IMR-90 (cell line): Measurements from ENCODE around the gene CFHR1. TPM values are rescaled to one million over a fixed set of nuclear protein-coding genes. Genes with fewer than 3 reads are reported as not detected.
A peak's percentile ranks its signal among the peaks of the same experiment; 100 is the strongest.
"Not testable (repeated sequence)": the region's sequence is repeated elsewhere in the genome, so short reads cannot be mapped to it uniquely, and the experiment has no call there.

Experiments used
- ATAC-seq: fragments of 200-7000 bp; cut with Tn5 transposase; 2 replicates; pipeline ENCODE4 v1.9.1; 2020; ENCODE audit warnings: low read depth, mild to moderate bottlenecking, moderate library complexity
- BruUV-seq: library from RNA; stranded (reverse); fragments of 400-500 nt; replicated peaks from 2 replicates; lab custom pipeline; 2021; lab: Mats Ljungman, UMichigan
- CTCF ChIA-PET: fragments of 300-600 bp; formaldehyde crosslinking; extraction: SDS; loops from one replicate; lab custom pipeline; 2021; ENCODE audit warnings: antibody characterized with exemption; lab: Yijun Ruan, JAX
- POLR2A ChIA-PET: fragments of 300-600 bp; sonication (Branson Sonifier 250); formaldehyde crosslinking; loops from one replicate; lab custom pipeline; 2022; ENCODE audit warnings: antibody characterized with exemption; ENCODE audit not compliant: unreplicated experiment; lab: Charles Lee
- DNase-seq: peaks from one replicate; pipeline ENCODE4 v3.0.0; 2013
- H2AFZ ChIP-seq: replicated peaks from 2 replicates; pipeline ENCODE3; 2013; ENCODE audit warnings: low read length, mild to moderate bottlenecking; ENCODE audit not compliant: poor library complexity
- H2AK5ac ChIP-seq: 2 replicates; pipeline ENCODE4 v1.6.1; 2013; ENCODE audit warnings: low read depth, low read length, inconsistent platforms
- H2AK9ac ChIP-seq: replicated peaks from 2 replicates; pipeline ENCODE3; 2013; ENCODE audit warnings: mild to moderate bottlenecking, low read depth, low read length, moderate library complexity; ENCODE audit not compliant: poor library complexity
- H2BK120ac ChIP-seq: 2 replicates; pipeline ENCODE4 v1.6.1; 2013; ENCODE audit warnings: low read depth, low read length, inconsistent platforms
- H2BK15ac ChIP-seq: 3 replicates; pipeline ENCODE4 v1.6.1; 2013; ENCODE audit warnings: low read depth, low read length, inconsistent platforms
- H2BK20ac ChIP-seq: 2 replicates; pipeline ENCODE4 v1.6.1; 2013; ENCODE audit warnings: low read depth, mild to moderate bottlenecking, inconsistent platforms, low read length, moderate library complexity
- H2BK5ac ChIP-seq: 2 replicates; pipeline ENCODE4 v1.6.1; 2013; ENCODE audit warnings: mild to moderate bottlenecking, low read depth, low read length, inconsistent platforms; ENCODE audit not compliant: poor library complexity, severe bottlenecking
- H3K14ac ChIP-seq: replicated peaks from 2 replicates; pipeline ENCODE4 v1.6.1; 2013; ENCODE audit warnings: low read depth, low read length, inconsistent platforms
- H3K18ac ChIP-seq: 2 replicates; pipeline ENCODE4 v1.6.1; 2013; ENCODE audit warnings: low read depth, low read length, control low read depth
- H3K23ac ChIP-seq: 2 replicates; pipeline ENCODE4 v1.6.1; 2013; ENCODE audit warnings: low read depth, low read length, inconsistent platforms
- H3K27ac ChIP-seq: 2 replicates; pipeline ENCODE4 v1.5.1; 2013; ENCODE audit warnings: mild to moderate bottlenecking, control low read depth, low read length; ENCODE audit not compliant: insufficient read depth
- H3K27me3 ChIP-seq: 2 replicates; pipeline ENCODE4 v1.6.1; 2013; ENCODE audit warnings: low read length; ENCODE audit not compliant: control insufficient read depth, insufficient read depth
- H3K36me3 ChIP-seq: 2 replicates; pipeline ENCODE4 v1.6.1; 2013; ENCODE audit warnings: low read length, mixed read lengths; ENCODE audit not compliant: control insufficient read depth, insufficient read depth
- H3K4ac ChIP-seq: 2 replicates; pipeline ENCODE4 v1.6.1; 2013; ENCODE audit warnings: low read depth, low read length, inconsistent platforms
- H3K4me1 ChIP-seq: 2 replicates; pipeline ENCODE4 v1.6.1; 2013; ENCODE audit warnings: low read length, mixed read lengths; ENCODE audit not compliant: control insufficient read depth, insufficient read depth
- H3K4me2 ChIP-seq: 2 replicates; pipeline ENCODE4 v1.6.1; 2013; ENCODE audit warnings: low read depth, mild to moderate bottlenecking, control low read depth, low read length, moderate library complexity
- H3K4me3 ChIP-seq: 2 replicates; pipeline ENCODE4 v1.5.1; 2013; ENCODE audit warnings: low read depth, mild to moderate bottlenecking, control low read depth, low read length, moderate library complexity; ENCODE audit not compliant: insufficient read depth
- H3K56ac ChIP-seq: 2 replicates; pipeline ENCODE4 v1.6.1; 2013; ENCODE audit warnings: low read length, inconsistent platforms; ENCODE audit not compliant: insufficient read depth; ENCODE audit errors: extremely low read depth
- H3K79me1 ChIP-seq, 2 experiments: 2 replicates each; pipeline ENCODE4 v1.6.1; 2013; ENCODE audit warnings: low read length in 2 of 2, inconsistent platforms in 1 of 2, low read depth in 1 of 2
- H3K9ac ChIP-seq: 2 replicates; pipeline ENCODE4 v1.6.1; 2013; ENCODE audit warnings: low read depth, low read length, control low read depth
- H3K9me1 ChIP-seq: 2 replicates; pipeline ENCODE4 v1.6.1; 2013; ENCODE audit warnings: low read length, inconsistent platforms; ENCODE audit not compliant: insufficient read depth
- H3K9me3 ChIP-seq: 2 replicates; pipeline ENCODE4 v1.6.1; 2013; ENCODE audit warnings: low read length; ENCODE audit not compliant: control insufficient read depth, insufficient read depth
- H4K20me1 ChIP-seq: 2 replicates; pipeline ENCODE4 v1.6.1; 2013; ENCODE audit warnings: low read length, inconsistent platforms; ENCODE audit not compliant: insufficient read depth
- H4K5ac ChIP-seq: 2 replicates; pipeline ENCODE4 v1.6.1; 2013; ENCODE audit warnings: mild to moderate bottlenecking, low read depth, low read length, control low read depth
- H4K8ac ChIP-seq, 2 experiments: 2 replicates each; pipeline ENCODE4 v1.6.1; 2013; ENCODE audit warnings: low read depth in 2 of 2, low read length in 2 of 2, control low read depth in 1 of 2, inconsistent platforms in 1 of 2
- H4K91ac ChIP-seq: 2 replicates; pipeline ENCODE4 v1.6.1; 2013; ENCODE audit warnings: low read depth, low read length, inconsistent platforms; ENCODE audit not compliant: insufficient read depth
- MAFK ChIP-seq: IDR thresholded peaks from 2 replicates; pipeline ENCODE4 v1.6.1; 2012; ENCODE audit warnings: low read depth, low read length, improper control_type of control experiment
- WGBS, 2 experiments: methylation state at CpG; one replicate each; pipeline versions ENCODE4 v1.1.5 to v1.1.7; 2013; ENCODE audit warnings: missing lambda C conversion rate in 2 of 2; ENCODE audit not compliant: insufficient read length in 1 of 2; ENCODE audit errors: extremely low coverage in 2 of 2; 5-methylcytosine and 5-hydroxymethylcytosine counted together
- dilution Hi-C: fragments of 300-500 bp; cut with HindIII; formaldehyde crosslinking; loops from one replicate; pipeline ENCODE4 v1.14.3; 2018; ENCODE audit warnings: low sequenced_read_pairs; ENCODE audit not compliant: unreplicated experiment
- in situ Hi-C: fragments of 300-500 bp; cut with MboI; formaldehyde crosslinking; loops from 3 replicates; pipeline ENCODE4 v1.14.3; 2019; ENCODE audit warnings: low sequenced_read_pairs, inconsistent platforms, mixed read lengths
- intact Hi-C: fragments of 100-400 bp; cut with micrococcal nuclease; formaldehyde crosslinking; loops from 2 replicates; pipeline ENCODE4 v1.10.0; 2022
- polyA plus RNA-seq, 3 experiments: library from polyadenylated mRNA; depleted of rRNA; stranded (reverse); fragments of >200 nt; gene quantifications; 2 replicates each; pipeline ENCODE4 v1.2.3, GENCODE V29; 2012; ENCODE audit warnings: low replicate concordance in 1 of 3
- total RNA-seq: library from RNA; depleted of rRNA; stranded (reverse); fragments of >200 nt; gene quantifications from 2 replicates; pipeline ENCODE4 v1.2.3, GENCODE V29; 2012

CFHR1 gene
- total and polyA plus RNA-seq, 2 of the 4 experiments (the other 2 are of a cell fraction), result not detected

- CTCF ChIA-PET, result not testable (repeated sequence)
Observed at GRCh38 chr1:196769823-196770222, 49.7 kb upstream of the CFHR1 start.

More at GRCh38 chr1:196769823-196770222, 49.7 kb upstream of the CFHR1 start:
- H3K23ac ChIP-seq, dilution Hi-C loops, H4K20me1 ChIP-seq, H2BK20ac ChIP-seq, H3K4me1 ChIP-seq, H4K5ac ChIP-seq, BruUV-seq, H3K9ac ChIP-seq, H2BK5ac ChIP-seq, POLR2A ChIA-PET, in situ Hi-C loops, H3K56ac ChIP-seq, H3K27ac ChIP-seq, DNase-seq, H3K9me1 ChIP-seq, H2BK15ac ChIP-seq, intact Hi-C loops, H3K4me2 ChIP-seq, H3K14ac ChIP-seq, H4K8ac ChIP-seq, H3K9me3 ChIP-seq, H3K4ac ChIP-seq, H2AK9ac ChIP-seq, H2AK5ac ChIP-seq, H3K79me1 ChIP-seq, H3K18ac ChIP-seq, H2AFZ ChIP-seq, H2BK120ac ChIP-seq, ATAC-seq, H3K27me3 ChIP-seq, H3K36me3 ChIP-seq, H3K4me3 ChIP-seq, H4K91ac ChIP-seq: not testable (repeated sequence)
- TF ChIP-seq MAFK, result peak; percentile 98
- WGBS, 2 experiments, result no CpG with 5 or more reads among the region's 4 CpGs
